ENCODE data around the gene SERPINB1. TPM values are rescaled to one million over a fixed set of nuclear protein-coding genes. Genes with fewer than 3 reads are reported as not detected.

Gene SERPINB1
- total RNA-seq, 1 experiment from 2014 or later = 73.2 TPM

DNA sequence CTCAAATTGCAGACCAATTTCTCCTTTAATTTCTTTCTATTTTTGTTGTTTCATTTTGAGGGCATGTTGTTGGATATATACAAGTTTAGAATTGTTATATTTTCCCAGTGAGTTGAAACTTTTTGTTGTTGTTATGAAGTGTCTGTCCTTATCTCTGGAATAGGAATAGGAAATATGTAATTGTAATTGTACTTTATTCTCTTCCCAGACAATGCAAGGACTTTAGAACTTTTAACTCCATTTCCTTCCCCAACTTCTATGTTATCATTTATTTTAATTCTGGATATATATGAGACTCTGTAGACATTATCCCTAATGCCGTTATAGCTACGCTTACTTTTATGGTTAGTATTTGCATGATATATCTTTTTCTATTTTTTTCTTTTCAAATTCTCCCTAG is 12.4 kb downstream of the SERPINB1 start:
- POLR2A ChIA-PET = interaction anchor here (0.9 to 2.2 kb wide), 2 partner anchors 11 to 12 kb away, joined by 5 to 11 read pairs; partner anchors contain the start of gene SERPINB1
- CTCF ChIA-PET = interaction anchor here (1.4 to 1.9 kb wide), 2 partner anchors 17 to 38 kb away, joined by 4 to 8 read pairs; no protein-coding TSS in a partner anchor
- no peak for TF ChIP-seq RAD21 (IDR thresholded peaks at IDR 0.05; ENCODE audit: low read depth)
- no peak for TF ChIP-seq ELF1 (IDR thresholded peaks at IDR 0.05; ENCODE audit: borderline replicate concordance, low read depth)
- no peak for TF ChIP-seq CEBPB (IDR thresholded peaks at IDR 0.05; ENCODE audit: low read depth)
- no TSS peak for BruUV-seq (replicated peaks)
- Histone ChIP-seq H3K9ac (ENCODE audit: low read length) (no peak overlapping the region), H3K4me2 (ENCODE audit: low read length) (no peak overlapping the region), H3K9me3 (ENCODE audit: control insufficient read depth in 1 of 2, insufficient read depth in 1 of 2, low read depth in 1 of 2, low read length in 2 of 2) (no peaks in the 10 kb centered on the region), H3K4me3 (replicated peaks in 1 of 2; ENCODE audit: low read depth in 1 of 2, low read length in 2 of 2) (no peak overlapping the region), H3K79me2 (ENCODE audit: insufficient read depth, low read length) (no peaks in the 10 kb centered on the region), H3K4me1 (ENCODE audit: control insufficient read depth in 1 of 2, insufficient read depth in 2 of 2, low read length in 2 of 2) (no peaks in the 10 kb centered on the region), H3K27ac (ENCODE audit: low read depth, low read length) (no peak overlapping the region), H2AFZ (ENCODE audit: low read depth, low read length, poor library complexity, severe bottlenecking) (no peak overlapping the region), H4K20me1 (ENCODE audit: insufficient read depth) (no peaks in the 10 kb centered on the region), H3K36me3 (ENCODE audit: control insufficient read depth in 1 of 2, insufficient read depth in 2 of 2, low read length in 2 of 2) (peaks cover 0 to 3% of the 10 kb centered on the region in 2 experiments; a peak in 1 of 4 replicates), H3K9me2 (ENCODE audit: insufficient read depth) (no peaks in the 10 kb centered on the region), H3K27me3 (ENCODE audit: insufficient read depth, low read length) (no peaks in the 10 kb centered on the region)
- RAD21 ChIA-PET (ENCODE audit: low non-redundant PET in 1 of 2, low total read pairs in 2 of 2, uncharacterized antibody in 2 of 2, unreplicated experiment in 2 of 2) = no interaction called here
- DNase-seq (ENCODE audit: low read depth, low spot score) (no peak), ATAC-seq (no peak)
- intact Hi-C loops (cut with micrococcal nuclease) = no loop called here

DNA sequence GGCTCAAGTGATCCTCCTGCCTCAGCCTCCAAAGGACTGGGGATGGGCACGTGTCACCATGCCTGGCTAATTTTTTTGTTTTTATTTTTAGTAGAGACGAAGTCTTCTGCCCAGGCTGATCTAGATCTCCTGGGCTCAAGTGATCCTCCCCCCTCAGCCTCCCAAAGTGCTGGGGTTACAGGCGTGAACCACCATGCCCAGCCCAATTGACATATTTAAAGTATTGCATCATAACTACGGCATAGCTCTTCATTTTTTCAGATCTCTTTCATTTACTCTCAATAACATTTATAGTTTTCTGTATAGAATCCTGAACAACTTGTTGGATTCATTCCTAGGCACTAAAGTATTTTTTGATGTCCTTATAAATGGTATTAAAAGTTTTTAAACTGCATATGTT is 13.0 kb downstream of the SERPINB1 start:
- intact Hi-C loops (cut with micrococcal nuclease) = no loop called here
- no peaks in the 10 kb centered on the region for H4K20me1 ChIP-seq (ENCODE audit: insufficient read depth)
- no peak overlapping the region for H3K4me2 ChIP-seq (ENCODE audit: low read length)
- ChIA-PET RAD21 (ENCODE audit: low non-redundant PET in 1 of 2, low total read pairs in 2 of 2, uncharacterized antibody in 2 of 2, unreplicated experiment in 2 of 2) (no interaction called here), POLR2A (interaction anchor here (0.9 to 2.2 kb wide), 2 partner anchors 11 to 13 kb away, joined by 5 to 11 read pairs; partner anchors contain the start of gene SERPINB1), CTCF (interaction anchor here (1.4 to 1.9 kb wide), 2 partner anchors 17 to 37 kb away, joined by 4 to 8 read pairs; no protein-coding TSS in a partner anchor)
- no peak overlapping the region for H2AFZ ChIP-seq (ENCODE audit: low read depth, low read length, poor library complexity, severe bottlenecking)
- no peaks in the 10 kb centered on the region for H3K9me3 ChIP-seq (ENCODE audit: control insufficient read depth in 1 of 2, insufficient read depth in 1 of 2, low read depth in 1 of 2, low read length in 2 of 2)
- no peaks in the 10 kb centered on the region for H3K4me1 ChIP-seq (ENCODE audit: control insufficient read depth in 1 of 2, insufficient read depth in 2 of 2, low read length in 2 of 2)
- DNase-seq (ENCODE audit: low read depth, low spot score) = no peak
- no peaks in the 10 kb centered on the region for H3K27me3 ChIP-seq (ENCODE audit: insufficient read depth, low read length)
- no peak overlapping the region for H3K4me3 ChIP-seq (replicated peaks in 1 of 2; ENCODE audit: low read depth in 1 of 2, low read length in 2 of 2)
- no peaks in the 10 kb centered on the region for H3K9me2 ChIP-seq (ENCODE audit: insufficient read depth)
- no TSS peak for BruUV-seq (replicated peaks)
- H3K9ac ChIP-seq (ENCODE audit: low read length) = no peak overlapping the region
- no peaks in the 10 kb centered on the region for H3K79me2 ChIP-seq (ENCODE audit: insufficient read depth, low read length)
- 0 out of 4 replicates have a peak, but pooled peaks cover 0 to 3% of the 10 kb centered on the region in 2 experiments for H3K36me3 ChIP-seq (ENCODE audit: control insufficient read depth in 1 of 2, insufficient read depth in 2 of 2, low read length in 2 of 2)
- TF ChIP-seq CEBPB (IDR thresholded peaks at IDR 0.05; ENCODE audit: low read depth) = no peak
- TF ChIP-seq, protein P1, sequence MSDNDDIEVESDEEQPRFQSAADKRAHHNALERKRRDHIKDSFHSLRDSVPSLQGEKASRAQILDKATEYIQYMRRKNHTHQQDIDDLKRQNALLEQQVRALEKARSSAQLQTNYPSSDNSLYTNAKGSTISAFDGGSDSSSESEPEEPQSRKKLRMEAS (IDR thresholded peaks at IDR 0.05) = no peak
- TF ChIP-seq POLR2A (IDR thresholded peaks at IDR 0.05; ENCODE audit: borderline replicate concordance, extremely low read depth, insufficient read depth, insufficient read length) = no peak
- no peak for TF ChIP-seq TCF7L2 (IDR thresholded peaks at IDR 0.05; ENCODE audit: borderline replicate concordance, extremely low read depth, insufficient read depth, insufficient read length)
- no peak for TF ChIP-seq FOSL1 (IDR thresholded peaks at IDR 0.05; ENCODE audit: low read depth)
- TF ChIP-seq, protein P2, sequence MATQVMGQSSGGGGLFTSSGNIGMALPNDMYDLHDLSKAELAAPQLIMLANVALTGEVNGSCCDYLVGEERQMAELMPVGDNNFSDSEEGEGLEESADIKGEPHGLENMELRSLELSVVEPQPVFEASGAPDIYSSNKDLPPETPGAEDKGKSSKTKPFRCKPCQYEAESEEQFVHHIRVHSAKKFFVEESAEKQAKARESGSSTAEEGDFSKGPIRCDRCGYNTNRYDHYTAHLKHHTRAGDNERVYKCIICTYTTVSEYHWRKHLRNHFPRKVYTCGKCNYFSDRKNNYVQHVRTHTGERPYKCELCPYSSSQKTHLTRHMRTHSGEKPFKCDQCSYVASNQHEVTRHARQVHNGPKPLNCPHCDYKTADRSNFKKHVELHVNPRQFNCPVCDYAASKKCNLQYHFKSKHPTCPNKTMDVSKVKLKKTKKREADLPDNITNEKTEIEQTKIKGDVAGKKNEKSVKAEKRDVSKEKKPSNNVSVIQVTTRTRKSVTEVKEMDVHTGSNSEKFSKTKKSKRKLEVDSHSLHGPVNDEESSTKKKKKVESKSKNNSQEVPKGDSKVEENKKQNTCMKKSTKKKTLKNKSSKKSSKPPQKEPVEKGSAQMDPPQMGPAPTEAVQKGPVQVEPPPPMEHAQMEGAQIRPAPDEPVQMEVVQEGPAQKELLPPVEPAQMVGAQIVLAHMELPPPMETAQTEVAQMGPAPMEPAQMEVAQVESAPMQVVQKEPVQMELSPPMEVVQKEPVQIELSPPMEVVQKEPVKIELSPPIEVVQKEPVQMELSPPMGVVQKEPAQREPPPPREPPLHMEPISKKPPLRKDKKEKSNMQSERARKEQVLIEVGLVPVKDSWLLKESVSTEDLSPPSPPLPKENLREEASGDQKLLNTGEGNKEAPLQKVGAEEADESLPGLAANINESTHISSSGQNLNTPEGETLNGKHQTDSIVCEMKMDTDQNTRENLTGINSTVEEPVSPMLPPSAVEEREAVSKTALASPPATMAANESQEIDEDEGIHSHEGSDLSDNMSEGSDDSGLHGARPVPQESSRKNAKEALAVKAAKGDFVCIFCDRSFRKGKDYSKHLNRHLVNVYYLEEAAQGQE (IDR thresholded peaks at IDR 0.05; ENCODE audit: low read depth) = no peak
- TF ChIP-seq POLR2AphosphoS5 (IDR thresholded peaks at IDR 0.05; ENCODE audit: low read depth, low read length) = no peak
- no peak for ATAC-seq
- H3K27ac ChIP-seq (ENCODE audit: low read depth, low read length) = no peak overlapping the region
